Measurements from ENCODE around the gene SLC25A43.

DNA sequence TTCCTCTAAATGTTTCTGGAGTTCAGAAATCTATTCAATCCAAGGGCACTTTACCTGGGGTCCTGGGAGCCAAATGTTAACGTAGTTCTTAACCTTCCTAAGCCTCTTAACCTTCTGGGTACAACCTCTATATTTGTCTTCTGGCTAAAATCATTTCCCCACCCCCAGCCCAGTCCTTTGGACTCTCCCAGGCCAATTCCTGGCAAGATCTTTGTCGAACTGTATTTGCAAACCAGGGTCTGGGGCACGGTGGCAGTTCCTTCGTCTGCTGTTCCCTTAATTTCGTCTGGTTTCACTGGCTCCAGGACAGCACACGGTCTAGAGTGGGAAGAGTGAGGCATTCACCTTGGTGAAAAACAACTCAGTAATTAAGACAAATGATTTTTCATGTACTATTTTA lies 68.3 kb downstream of the SLC25A43 start:
- TF ChIP-seq EGR1 (IDR thresholded peaks at IDR 0.05) (no peak), RAD21 (IDR thresholded peaks at IDR 0.05; ENCODE audit: low read depth) (no peak)
- TF ChIP-seq, protein P1, sequence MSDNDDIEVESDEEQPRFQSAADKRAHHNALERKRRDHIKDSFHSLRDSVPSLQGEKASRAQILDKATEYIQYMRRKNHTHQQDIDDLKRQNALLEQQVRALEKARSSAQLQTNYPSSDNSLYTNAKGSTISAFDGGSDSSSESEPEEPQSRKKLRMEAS (IDR thresholded peaks at IDR 0.05), result no peak

Data from Ishikawa (cell line).